K562 (cell line): ENCODE data around the gene GALK2. TPM values are rescaled to one million over a fixed set of nuclear protein-coding genes. Genes with fewer than 3 reads are reported as not detected.

ENCODE experiments used
- BRD4 ChIP-seq: fragments of 200-600 bp; sonication (generic); IDR thresholded peaks from 2 replicates; pipeline ENCODE4 v1.6.1; 2017; ENCODE audit warnings: inconsistent platforms
- PTRF ChIP-seq: fragments of 450-650 bp; IDR thresholded peaks from 2 replicates; pipeline ENCODE4 v1.6.1; 2016; ENCODE audit warnings: mild to moderate bottlenecking, missing genetic modification characterization, missing compliant biosample characterization
- polyA plus RNA-seq, 8 experiments: library from polyadenylated mRNA; depleted of rRNA in 4 of 8; stranded (reverse) in 5 of 8; unstranded in 3 of 8; fragments of >200 nt; fragmentation: Nextera tagmentation in 2 of 8; fragmentation: Illumina TruSeq in 1 of 8; extraction: Ambion mirVana in 2 of 8; extraction: Trizol in 1 of 8; gene quantifications; 2 replicates each; pipeline versions ENCODE4 v1.2.1 to v1.2.3, GENCODE V29; 2011 to 2014; ENCODE audit warnings: inconsistent platforms in 1 of 8, missing spikeins in 1 of 8
- total RNA-seq, 7 experiments: library from RNA; depleted of rRNA in 6 of 7; stranded (reverse); fragments of >200 nt in 6 of 7; fragmentation: Illumina TruSeq in 2 of 7; extraction: Trizol in 2 of 7; gene quantifications; 2 replicates each; pipeline versions ENCODE4 v1.2.1 to v1.2.3, GENCODE V29; 2011 to 2021; ENCODE audit warnings: low replicate concordance in 1 of 7
- TF ChIP-seq, protein P1 (sequence below): sonication (generic); formaldehyde crosslinking; IDR thresholded peaks from 2 replicates; pipeline ENCODE4 v1.8.0; 2023; ENCODE audit warnings: mild to moderate bottlenecking, missing genetic modification reagents
- TF ChIP-seq, protein P2 (sequence below): fragments of 450-650 bp; IDR thresholded peaks from 2 replicates; pipeline ENCODE4 v1.6.1; 2016; ENCODE audit warnings: low read depth, mild to moderate bottlenecking, moderate library complexity
- TF ChIP-seq, protein P3 (sequence below): fragments of 450-650 bp; IDR thresholded peaks from 2 replicates; pipeline ENCODE4 v1.6.1; 2018; ENCODE audit not compliant: partially characterized antibody
- TF ChIP-seq, protein P4 (sequence below), 3 experiments: IDR thresholded peaks in 2 of 3; conservative IDR thresholded peaks in 1 of 3; 2 replicates each; pipeline ENCODE4 v1.5.1; 2011 to 2012; ENCODE audit warnings: low read length in 3 of 3, mild to moderate bottlenecking in 3 of 3, control low read depth in 2 of 3, improper control_type of control experiment in 1 of 3, inconsistent platforms in 1 of 3, low read depth in 1 of 3, mixed read lengths in 1 of 3, moderate library complexity in 1 of 3; ENCODE audit not compliant: insufficient read depth in 2 of 3
- TF ChIP-seq, protein P5 (sequence below): fragments of 450-650 bp; IDR thresholded peaks from 2 replicates; pipeline ENCODE4 v1.6.1; 2017; ENCODE audit warnings: antibody characterized with exemption
- TF ChIP-seq, protein P6 (sequence below): sonication (generic); formaldehyde crosslinking; IDR thresholded peaks from 2 replicates; pipeline ENCODE4 v1.8.0; 2022; ENCODE audit warnings: mild to moderate bottlenecking, missing genetic modification reagents

The GALK2 gene
- total and polyA plus RNA-seq, 9 of the 15 experiments (the other 6 are each of a cell fraction or from before 2014, with no cell fraction given), result 32.8 to 82.0 (median 54.4) TPM

DNA sequence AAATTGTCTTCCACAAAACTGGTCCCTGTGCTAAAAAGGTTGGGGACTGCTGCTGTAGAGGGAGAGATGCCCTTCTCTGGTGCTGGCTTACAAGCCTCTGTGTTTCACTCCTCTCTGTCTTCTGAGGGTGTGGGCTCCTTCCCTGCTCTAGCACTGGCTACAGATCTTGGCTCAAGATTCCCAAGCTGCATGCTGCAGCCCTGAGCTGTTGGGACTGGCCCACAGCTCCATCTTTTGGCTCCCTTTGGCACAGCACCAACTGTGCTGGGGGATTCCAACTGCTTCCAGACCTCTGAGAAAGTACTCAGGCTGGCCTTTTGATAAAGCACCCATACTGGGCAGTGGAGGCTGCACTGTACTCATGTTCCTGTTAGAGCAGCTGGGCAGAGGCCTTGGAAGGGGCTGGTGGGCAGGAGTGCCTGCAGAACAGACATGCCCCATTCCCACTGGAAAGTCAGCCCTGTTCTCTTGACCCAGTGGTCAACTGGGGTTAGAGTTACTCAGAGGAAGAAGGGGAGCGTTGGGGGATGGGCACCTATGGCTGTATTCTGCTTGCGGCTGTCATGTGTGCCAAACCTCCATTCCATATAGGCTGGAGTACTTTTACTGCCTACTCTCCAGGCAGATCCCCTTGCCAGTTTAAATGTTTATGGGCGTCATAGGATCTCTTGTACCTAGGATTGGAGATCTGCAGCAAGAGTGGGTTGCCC lies 55.7 kb downstream of the GALK2 start (continued):
- TF ChIP-seq, protein P1, sequence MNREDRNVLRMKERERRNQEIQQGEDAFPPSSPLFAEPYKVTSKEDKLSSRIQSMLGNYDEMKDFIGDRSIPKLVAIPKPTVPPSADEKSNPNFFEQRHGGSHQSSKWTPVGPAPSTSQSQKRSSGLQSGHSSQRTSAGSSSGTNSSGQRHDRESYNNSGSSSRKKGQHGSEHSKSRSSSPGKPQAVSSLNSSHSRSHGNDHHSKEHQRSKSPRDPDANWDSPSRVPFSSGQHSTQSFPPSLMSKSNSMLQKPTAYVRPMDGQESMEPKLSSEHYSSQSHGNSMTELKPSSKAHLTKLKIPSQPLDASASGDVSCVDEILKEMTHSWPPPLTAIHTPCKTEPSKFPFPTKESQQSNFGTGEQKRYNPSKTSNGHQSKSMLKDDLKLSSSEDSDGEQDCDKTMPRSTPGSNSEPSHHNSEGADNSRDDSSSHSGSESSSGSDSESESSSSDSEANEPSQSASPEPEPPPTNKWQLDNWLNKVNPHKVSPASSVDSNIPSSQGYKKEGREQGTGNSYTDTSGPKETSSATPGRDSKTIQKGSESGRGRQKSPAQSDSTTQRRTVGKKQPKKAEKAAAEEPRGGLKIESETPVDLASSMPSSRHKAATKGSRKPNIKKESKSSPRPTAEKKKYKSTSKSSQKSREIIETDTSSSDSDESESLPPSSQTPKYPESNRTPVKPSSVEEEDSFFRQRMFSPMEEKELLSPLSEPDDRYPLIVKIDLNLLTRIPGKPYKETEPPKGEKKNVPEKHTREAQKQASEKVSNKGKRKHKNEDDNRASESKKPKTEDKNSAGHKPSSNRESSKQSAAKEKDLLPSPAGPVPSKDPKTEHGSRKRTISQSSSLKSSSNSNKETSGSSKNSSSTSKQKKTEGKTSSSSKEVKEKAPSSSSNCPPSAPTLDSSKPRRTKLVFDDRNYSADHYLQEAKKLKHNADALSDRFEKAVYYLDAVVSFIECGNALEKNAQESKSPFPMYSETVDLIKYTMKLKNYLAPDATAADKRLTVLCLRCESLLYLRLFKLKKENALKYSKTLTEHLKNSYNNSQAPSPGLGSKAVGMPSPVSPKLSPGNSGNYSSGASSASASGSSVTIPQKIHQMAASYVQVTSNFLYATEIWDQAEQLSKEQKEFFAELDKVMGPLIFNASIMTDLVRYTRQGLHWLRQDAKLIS (CRISPR knock-in tag), result no peak
- TF ChIP-seq BRD4 (no peak), PTRF (no peak)
- TF ChIP-seq, protein P2, sequence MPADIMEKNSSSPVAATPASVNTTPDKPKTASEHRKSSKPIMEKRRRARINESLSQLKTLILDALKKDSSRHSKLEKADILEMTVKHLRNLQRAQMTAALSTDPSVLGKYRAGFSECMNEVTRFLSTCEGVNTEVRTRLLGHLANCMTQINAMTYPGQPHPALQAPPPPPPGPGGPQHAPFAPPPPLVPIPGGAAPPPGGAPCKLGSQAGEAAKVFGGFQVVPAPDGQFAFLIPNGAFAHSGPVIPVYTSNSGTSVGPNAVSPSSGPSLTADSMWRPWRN, result no peak
- TF ChIP-seq, protein P3, sequence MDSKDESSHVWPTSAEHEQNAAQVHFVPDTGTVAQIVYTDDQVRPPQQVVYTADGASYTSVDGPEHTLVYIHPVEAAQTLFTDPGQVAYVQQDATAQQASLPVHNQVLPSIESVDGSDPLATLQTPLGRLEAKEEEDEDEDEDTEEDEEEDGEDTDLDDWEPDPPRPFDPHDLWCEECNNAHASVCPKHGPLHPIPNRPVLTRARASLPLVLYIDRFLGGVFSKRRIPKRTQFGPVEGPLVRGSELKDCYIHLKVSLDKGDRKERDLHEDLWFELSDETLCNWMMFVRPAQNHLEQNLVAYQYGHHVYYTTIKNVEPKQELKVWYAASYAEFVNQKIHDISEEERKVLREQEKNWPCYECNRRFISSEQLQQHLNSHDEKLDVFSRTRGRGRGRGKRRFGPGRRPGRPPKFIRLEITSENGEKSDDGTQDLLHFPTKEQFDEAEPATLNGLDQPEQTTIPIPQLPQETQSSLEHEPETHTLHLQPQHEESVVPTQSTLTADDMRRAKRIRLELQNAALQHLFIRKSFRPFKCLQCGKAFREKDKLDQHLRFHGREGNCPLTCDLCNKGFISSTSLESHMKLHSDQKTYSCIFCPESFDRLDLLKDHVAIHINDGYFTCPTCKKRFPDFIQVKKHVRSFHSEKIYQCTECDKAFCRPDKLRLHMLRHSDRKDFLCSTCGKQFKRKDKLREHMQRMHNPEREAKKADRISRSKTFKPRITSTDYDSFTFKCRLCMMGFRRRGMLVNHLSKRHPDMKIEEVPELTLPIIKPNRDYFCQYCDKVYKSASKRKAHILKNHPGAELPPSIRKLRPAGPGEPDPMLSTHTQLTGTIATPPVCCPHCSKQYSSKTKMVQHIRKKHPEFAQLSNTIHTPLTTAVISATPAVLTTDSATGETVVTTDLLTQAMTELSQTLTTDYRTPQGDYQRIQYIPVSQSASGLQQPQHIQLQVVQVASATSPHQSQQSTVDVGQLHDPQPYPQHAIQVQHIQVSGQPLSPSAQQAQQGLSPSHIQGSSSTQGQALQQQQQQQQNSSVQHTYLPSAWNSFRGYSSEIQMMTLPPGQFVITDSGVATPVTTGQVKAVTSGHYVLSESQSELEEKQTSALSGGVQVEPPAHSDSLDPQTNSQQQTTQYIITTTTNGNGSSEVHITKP, result peak; percentile 12
- TF ChIP-seq, protein P4, sequence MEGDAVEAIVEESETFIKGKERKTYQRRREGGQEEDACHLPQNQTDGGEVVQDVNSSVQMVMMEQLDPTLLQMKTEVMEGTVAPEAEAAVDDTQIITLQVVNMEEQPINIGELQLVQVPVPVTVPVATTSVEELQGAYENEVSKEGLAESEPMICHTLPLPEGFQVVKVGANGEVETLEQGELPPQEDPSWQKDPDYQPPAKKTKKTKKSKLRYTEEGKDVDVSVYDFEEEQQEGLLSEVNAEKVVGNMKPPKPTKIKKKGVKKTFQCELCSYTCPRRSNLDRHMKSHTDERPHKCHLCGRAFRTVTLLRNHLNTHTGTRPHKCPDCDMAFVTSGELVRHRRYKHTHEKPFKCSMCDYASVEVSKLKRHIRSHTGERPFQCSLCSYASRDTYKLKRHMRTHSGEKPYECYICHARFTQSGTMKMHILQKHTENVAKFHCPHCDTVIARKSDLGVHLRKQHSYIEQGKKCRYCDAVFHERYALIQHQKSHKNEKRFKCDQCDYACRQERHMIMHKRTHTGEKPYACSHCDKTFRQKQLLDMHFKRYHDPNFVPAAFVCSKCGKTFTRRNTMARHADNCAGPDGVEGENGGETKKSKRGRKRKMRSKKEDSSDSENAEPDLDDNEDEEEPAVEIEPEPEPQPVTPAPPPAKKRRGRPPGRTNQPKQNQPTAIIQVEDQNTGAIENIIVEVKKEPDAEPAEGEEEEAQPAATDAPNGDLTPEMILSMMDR (IDR thresholded peaks at IDR 0.05 in 2 of 3, conservative IDR thresholded peaks at IDR 0.05 in 1 of 3; ENCODE audit: insufficient read depth in 2 of 3, low read depth in 1 of 3, low read length in 3 of 3), result peak; percentile 68 to 83 (median 79)
- TF ChIP-seq, protein P5, sequence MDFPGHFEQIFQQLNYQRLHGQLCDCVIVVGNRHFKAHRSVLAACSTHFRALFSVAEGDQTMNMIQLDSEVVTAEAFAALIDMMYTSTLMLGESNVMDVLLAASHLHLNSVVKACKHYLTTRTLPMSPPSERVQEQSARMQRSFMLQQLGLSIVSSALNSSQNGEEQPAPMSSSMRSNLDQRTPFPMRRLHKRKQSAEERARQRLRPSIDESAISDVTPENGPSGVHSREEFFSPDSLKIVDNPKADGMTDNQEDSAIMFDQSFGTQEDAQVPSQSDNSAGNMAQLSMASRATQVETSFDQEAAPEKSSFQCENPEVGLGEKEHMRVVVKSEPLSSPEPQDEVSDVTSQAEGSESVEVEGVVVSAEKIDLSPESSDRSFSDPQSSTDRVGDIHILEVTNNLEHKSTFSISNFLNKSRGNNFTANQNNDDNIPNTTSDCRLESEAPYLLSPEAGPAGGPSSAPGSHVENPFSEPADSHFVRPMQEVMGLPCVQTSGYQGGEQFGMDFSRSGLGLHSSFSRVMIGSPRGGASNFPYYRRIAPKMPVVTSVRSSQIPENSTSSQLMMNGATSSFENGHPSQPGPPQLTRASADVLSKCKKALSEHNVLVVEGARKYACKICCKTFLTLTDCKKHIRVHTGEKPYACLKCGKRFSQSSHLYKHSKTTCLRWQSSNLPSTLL, result no peak
- TF ChIP-seq, protein P6, sequence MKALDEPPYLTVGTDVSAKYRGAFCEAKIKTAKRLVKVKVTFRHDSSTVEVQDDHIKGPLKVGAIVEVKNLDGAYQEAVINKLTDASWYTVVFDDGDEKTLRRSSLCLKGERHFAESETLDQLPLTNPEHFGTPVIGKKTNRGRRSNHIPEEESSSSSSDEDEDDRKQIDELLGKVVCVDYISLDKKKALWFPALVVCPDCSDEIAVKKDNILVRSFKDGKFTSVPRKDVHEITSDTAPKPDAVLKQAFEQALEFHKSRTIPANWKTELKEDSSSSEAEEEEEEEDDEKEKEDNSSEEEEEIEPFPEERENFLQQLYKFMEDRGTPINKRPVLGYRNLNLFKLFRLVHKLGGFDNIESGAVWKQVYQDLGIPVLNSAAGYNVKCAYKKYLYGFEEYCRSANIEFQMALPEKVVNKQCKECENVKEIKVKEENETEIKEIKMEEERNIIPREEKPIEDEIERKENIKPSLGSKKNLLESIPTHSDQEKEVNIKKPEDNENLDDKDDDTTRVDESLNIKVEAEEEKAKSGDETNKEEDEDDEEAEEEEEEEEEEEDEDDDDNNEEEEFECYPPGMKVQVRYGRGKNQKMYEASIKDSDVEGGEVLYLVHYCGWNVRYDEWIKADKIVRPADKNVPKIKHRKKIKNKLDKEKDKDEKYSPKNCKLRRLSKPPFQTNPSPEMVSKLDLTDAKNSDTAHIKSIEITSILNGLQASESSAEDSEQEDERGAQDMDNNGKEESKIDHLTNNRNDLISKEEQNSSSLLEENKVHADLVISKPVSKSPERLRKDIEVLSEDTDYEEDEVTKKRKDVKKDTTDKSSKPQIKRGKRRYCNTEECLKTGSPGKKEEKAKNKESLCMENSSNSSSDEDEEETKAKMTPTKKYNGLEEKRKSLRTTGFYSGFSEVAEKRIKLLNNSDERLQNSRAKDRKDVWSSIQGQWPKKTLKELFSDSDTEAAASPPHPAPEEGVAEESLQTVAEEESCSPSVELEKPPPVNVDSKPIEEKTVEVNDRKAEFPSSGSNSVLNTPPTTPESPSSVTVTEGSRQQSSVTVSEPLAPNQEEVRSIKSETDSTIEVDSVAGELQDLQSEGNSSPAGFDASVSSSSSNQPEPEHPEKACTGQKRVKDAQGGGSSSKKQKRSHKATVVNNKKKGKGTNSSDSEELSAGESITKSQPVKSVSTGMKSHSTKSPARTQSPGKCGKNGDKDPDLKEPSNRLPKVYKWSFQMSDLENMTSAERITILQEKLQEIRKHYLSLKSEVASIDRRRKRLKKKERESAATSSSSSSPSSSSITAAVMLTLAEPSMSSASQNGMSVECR (CRISPR knock-in tag), result no peak
